SHP77 treated with DMSO at 0.1 percent for 48 hours (cell line): ENCODE results near the gene CAMLG.

Source experiments
- DNase-seq: peaks from one replicate; lab custom pipeline; 2025; lab: John Stamatoyannopoulos, UW

The CAMLG gene

DNA sequence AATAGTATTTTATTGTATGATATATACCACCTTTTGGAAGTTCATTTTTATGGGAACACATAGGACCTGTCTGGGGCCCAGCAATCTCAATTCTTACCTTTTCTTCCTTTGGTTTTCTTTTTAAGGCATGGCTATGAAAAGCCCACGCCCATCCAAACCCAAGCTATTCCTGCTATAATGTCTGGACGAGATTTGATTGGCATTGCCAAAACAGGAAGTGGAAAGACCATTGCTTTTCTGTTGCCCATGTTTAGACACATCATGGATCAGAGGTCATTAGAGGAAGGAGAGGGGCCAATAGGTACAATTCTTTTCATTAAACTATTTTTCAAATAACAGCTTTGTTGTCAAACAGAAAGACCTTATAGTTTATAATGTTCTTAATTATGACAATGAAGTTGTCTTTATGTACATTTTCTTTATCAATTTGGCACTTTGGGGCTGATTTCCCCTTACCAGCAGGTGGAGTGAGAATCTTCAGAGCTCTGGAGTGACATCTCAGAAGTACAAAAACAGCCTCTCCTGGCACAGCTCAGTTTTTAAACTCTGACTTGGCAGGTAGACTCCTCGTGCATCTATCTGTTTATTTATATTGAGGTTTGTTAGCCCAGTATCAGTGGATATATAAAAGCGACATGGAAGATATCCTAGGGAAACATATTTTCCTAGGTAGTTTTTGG, 46.0 kb downstream of the CAMLG start:
- no peak for DNase-seq

DNA sequence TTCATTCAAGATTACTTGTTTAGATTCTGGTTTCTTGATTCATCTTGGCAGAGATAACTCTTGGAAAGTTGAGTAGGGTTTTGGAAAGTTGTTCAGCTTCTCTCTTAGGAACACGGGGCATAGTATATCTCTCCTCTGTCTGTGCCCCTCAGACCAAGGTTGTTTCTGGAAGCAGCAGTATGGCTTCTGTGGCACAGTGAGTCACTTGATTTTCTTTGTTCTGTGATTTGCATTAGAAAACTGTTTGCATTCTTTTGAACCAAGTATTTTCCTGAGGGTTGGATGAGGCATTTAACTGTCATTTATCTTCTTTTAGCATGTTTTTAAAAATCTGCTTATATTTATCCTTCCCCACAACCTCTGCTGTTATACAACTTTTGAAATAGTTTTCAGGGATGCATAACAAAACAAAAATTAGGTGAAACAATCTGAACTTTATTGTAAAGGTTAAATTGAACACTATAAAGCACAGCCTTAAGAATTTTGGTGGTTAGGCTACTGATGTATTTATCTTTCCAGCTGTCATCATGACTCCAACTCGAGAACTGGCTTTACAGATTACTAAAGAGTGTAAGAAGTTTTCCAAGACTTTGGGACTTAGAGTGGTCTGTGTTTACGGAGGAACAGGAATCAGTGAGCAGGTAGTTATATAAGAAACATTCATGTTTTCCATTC, 46.7 kb downstream of the CAMLG start:
- DNase-seq = no peak

DNA sequence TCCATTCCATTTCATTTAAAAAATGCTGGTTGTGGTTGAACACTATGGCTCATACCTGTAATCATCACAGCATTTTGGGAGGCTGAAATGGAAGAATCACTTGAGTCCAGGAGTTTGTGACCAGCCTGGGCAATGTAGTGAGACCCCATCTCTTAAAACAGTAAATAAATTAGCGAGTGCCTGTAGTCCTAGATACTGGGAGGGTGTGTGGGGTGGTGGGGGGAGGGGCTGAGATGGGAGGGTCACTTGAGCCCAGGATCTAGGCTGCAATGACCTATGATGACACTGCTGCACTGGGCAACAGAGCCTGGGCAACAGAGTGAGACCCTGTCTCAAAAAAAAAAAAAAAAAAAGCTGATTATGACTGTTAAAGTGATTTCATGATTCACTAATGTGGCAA, 49.3 kb downstream of the CAMLG start:
- DNase-seq = no peak

DNA sequence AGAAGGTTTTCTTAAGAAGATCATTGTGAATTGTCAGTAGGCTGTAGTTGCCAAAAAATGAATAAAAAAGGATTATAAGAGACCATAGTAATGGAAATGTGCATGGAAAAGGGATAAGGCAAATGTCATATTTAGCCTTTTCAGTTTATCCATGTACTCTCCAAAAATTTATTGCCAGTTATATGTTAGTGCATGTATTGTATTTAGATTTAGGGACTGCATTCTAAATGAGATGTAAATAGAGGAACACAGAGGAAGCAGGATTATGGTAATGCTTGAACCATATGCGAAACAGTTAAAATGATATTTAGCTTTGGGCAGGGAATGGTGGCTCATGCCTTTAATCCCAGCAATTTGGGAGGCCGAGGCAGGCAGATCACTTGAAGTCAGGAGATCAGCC, 53.2 kb downstream of the CAMLG start:
- DNase-seq = no peak

DNA sequence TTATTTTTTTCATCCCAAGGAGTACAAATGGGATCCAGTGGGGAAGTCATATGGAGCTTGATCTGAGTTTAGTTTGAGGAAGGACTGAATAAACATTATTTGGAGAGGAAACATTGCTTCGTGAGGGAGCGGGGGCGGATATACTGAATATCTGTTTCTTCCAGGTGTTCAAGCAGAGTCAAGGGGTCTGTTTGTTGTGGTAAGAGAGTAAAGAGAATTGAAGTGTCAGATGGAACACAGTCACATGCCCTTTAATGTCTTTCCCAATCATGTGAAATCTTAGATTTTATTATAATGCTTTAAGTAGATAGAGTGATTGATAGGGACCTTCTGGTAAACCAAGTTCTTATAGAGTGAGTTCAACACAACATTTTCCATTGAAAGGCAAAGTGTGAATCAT, 53.9 kb downstream of the CAMLG start:
- no peak for DNase-seq

DNA sequence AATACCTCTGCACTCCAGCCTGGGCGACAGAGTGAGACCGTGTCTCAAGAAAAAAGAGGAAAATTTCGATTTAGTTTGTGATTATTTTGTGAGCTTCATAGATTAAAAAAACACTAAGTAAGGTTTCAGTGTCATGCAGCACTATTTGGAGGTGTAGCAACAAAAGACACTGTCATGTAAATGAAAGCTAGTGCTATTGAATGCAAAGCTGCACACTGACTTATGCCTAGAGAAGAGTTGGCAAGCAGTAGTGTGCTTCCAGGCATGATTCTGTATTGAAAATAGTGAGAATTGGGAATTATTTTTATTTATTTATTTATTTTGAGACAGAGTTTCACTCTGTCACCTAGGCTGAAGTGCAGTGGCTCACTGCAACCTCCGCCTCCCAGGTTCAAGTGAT, 54.8 kb downstream of the CAMLG start:
- no peak for DNase-seq

DNA sequence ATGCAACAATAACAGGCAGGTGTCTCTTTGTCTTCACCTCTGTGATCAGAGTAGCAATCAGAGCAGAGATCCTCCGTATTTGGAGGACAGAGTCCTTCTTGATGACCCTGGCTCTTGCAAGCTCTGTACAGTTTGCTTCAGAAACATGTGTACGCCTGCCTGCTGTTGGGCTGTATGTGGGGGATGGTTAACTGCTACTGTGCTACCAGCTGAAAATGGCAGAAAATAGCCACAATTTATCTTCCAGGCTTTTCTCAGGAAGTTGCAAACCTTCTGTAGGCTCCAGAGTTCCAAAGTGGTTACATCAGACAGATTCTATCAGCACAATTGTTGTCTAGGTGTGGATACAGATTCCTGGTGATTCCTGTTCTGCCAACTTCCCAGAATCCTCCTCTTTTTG, 55.7 kb downstream of the CAMLG start:
- DNase-seq = no peak

DNA sequence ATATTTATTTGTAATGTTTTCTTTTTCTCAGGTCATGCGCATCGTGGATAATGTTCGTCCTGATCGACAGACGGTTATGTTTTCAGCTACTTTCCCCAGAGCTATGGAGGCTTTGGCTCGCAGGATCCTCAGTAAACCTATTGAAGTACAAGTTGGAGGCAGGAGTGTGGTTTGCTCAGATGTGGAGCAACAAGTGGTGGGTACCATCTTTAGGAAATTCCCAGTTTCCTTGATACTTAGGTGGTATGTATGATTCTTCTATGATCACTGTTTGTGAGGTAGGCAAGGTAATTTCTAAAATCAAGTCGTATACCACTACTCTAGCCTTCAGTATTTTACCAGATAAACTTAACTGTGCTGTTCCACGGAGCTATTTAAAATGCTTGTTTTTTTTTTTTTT, 56.5 kb downstream of the CAMLG start:
- DNase-seq = no peak

DNA sequence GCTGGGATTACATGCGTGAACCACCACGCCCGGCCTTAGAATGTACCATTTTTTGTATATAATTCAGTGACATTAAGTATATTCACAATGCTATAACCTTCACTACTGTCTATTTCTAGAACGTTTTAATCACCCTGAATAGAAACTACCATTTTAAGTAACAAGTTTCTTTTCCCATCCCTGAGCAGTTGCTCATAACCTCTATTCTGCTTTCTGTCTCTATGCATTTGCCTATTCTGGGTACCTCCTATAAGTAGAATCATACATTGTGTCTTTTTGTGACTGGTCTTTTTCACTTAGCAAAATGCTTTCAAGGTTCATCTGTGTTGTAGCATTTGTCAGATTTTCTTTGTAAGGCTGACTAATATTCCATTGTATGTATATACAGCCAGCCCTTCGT, 60.1 kb downstream of the CAMLG start:
- no peak for DNase-seq
